BJ (cell line): Measurements from ENCODE around the gene ZNF423. TPM values are rescaled to one million over a fixed set of nuclear protein-coding genes. Genes with fewer than 3 reads are reported as not detected.

Source experiments
- CTCF ChIA-PET: fragments of 350-600 bp; formaldehyde crosslinking; extraction: SDS; loops from one replicate; lab custom pipeline; 2021; ENCODE audit warnings: antibody characterized with exemption, inconsistent platforms; lab: Yijun Ruan, JAX
- POLR2A ChIA-PET: fragments of 300-600 bp; sonication (Branson Sonifier 250); formaldehyde crosslinking; extraction: SDS; loops from one replicate; lab custom pipeline; 2021; ENCODE audit warnings: antibody characterized with exemption; lab: Charles Lee
- DNase-seq: peaks from one replicate; pipeline ENCODE4 v3.0.0-alpha.2; 2011; ENCODE audit warnings: low read depth
- H3K27me3 ChIP-seq: 2 replicates; pipeline ENCODE4 v1.6.0; 2011; ENCODE audit warnings: low read length; ENCODE audit not compliant: control insufficient read depth, insufficient read depth
- H3K36me3 ChIP-seq: 2 replicates; pipeline ENCODE4 v1.5.1; 2011; ENCODE audit warnings: low read length; ENCODE audit not compliant: control insufficient read depth, insufficient read depth
- H3K4me3 ChIP-seq: 2 replicates; pipeline ENCODE4 v1.5.1; 2011; ENCODE audit warnings: low read depth, mild to moderate bottlenecking, control low read depth, low read length
- polyA plus RNA-seq: library from polyadenylated mRNA; depleted of rRNA; stranded (reverse); fragments of >200 nt; gene quantifications from 2 replicates; pipeline ENCODE4 v1.2.3, GENCODE V29; 2011
- TF ChIP-seq, protein P1 (sequence below): IDR thresholded peaks from 2 replicates; pipeline ENCODE4 v1.5.1; 2011; ENCODE audit warnings: low read depth, mild to moderate bottlenecking, control low read depth, inconsistent platforms, low read length, moderate library complexity; ENCODE audit not compliant: insufficient read depth

The ZNF423 gene
- polyA plus RNA-seq, 1 experiment = 0.22 TPM

DNA sequence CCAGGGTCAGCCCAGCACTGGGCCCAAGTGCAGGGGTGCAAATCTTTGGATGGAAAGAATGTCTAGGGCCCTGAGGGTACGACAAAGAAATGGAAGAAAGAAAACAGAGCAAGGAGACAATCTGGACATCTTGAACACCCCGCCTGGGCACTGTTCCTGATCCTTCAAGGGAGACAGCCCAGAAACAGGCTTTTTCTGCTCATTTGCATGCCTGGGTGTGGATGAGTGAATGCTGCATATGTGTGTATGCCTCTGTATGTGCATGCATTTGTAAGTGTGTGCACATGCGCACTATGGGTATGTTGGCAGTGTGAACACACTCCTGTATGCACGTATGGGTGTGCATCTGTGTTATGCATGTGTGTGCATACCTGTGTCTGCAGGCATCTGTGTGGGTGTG, 79.2 kb downstream of the ZNF423 start:
- Histone ChIP-seq H3K4me3 (no peak overlapping the region), H3K36me3 (no peaks in the 10 kb centered on the region), H3K27me3 (no peaks in the 10 kb centered on the region)
- DNase-seq = no peak
- POLR2A ChIA-PET = no interaction called here
- TF ChIP-seq, protein P1, sequence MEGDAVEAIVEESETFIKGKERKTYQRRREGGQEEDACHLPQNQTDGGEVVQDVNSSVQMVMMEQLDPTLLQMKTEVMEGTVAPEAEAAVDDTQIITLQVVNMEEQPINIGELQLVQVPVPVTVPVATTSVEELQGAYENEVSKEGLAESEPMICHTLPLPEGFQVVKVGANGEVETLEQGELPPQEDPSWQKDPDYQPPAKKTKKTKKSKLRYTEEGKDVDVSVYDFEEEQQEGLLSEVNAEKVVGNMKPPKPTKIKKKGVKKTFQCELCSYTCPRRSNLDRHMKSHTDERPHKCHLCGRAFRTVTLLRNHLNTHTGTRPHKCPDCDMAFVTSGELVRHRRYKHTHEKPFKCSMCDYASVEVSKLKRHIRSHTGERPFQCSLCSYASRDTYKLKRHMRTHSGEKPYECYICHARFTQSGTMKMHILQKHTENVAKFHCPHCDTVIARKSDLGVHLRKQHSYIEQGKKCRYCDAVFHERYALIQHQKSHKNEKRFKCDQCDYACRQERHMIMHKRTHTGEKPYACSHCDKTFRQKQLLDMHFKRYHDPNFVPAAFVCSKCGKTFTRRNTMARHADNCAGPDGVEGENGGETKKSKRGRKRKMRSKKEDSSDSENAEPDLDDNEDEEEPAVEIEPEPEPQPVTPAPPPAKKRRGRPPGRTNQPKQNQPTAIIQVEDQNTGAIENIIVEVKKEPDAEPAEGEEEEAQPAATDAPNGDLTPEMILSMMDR = no peak
- CTCF ChIA-PET = no interaction called here

DNA sequence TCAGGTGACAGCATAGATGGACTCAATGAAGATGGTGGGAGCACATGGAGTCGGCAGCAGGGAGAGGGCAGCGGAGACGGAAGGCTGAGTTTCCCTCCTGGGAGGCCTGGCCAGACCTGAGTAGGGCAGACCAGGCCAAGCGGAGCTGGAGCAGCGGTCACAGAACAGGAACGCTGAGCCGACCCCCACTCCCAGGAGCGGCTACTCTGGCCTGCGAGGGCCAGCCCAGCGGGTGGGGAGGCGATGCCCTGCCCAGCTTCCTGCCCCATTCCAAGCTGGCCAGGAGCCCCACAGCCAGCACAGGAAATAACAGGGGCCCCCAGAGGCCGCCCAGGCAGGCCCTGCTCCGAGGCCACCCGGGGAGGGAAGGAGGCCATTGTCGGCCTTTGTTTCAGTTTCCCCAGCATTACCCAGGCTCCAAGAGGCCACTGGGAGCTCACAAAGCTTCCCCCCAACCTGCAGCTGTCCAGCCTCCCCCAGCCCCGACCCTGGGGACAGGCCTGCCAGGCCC, 79.8 kb downstream of the ZNF423 start:
- ChIA-PET POLR2A (no interaction called here), CTCF (no interaction called here)
- H3K27me3 ChIP-seq = no peaks in the 10 kb centered on the region
- H3K4me3 ChIP-seq = no peak overlapping the region
- no peak for DNase-seq
- no peaks in the 10 kb centered on the region for H3K36me3 ChIP-seq
- TF ChIP-seq, protein P1 = no peak

DNA sequence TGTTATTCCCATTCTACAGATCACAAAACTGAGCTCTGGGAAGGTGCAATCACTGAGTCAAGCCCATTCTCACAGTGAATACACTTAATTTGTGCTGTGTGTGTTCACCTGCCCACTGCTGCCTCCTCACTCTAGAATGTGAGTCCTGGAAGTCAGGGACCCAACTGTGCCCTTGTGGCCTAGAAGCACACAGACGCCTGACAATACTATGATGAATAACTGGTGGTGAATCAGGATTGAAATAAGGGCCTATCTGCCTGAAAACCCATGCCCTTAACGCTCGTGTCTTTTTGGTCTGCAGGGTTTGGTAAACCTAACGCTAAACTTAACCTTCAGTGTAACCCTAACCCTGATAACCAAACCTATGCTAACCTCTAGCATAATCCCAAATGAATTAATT, 80.3 kb downstream of the ZNF423 start:
- H3K4me3 ChIP-seq = no peak overlapping the region
- ChIA-PET CTCF (interaction anchor here (1.4 kb wide), 1 partner anchor 18 kb away, joined by 3 read pairs; no protein-coding TSS in a partner anchor), POLR2A (no interaction called here)
- H3K36me3 ChIP-seq = no peaks in the 10 kb centered on the region
- TF ChIP-seq, protein P1 = no peak
- DNase-seq = no peak
- H3K27me3 ChIP-seq = no peaks in the 10 kb centered on the region

DNA sequence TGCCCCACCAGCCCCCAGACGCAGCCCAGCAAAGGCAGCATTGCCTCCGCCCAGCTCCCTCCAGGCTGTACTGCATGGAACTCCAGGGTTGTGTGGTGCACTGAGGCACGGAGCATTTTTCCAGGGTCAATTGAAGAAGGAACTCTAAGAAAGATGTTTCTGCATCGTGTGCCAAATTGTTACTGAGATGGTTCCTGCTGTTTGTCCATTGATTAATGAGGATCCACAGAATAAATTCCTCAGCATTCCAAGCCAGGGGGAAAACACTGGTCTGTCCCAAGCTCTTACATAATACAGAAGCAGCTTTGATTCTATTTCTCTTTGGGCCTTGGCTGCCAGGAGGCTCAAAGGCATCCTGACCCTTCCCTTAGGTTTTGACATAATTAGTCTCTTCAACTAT, 80.9 kb downstream of the ZNF423 start:
- TF ChIP-seq, protein P1 = no peak
- Histone ChIP-seq H3K4me3 (no peak overlapping the region), H3K36me3 (no peaks in the 10 kb centered on the region), H3K27me3 (no peaks in the 10 kb centered on the region)
- ChIA-PET POLR2A (no interaction called here), CTCF (interaction anchor here (1.4 kb wide), 1 partner anchor 18 kb away, joined by 3 read pairs; no protein-coding TSS in a partner anchor)
- DNase-seq = no peak

DNA sequence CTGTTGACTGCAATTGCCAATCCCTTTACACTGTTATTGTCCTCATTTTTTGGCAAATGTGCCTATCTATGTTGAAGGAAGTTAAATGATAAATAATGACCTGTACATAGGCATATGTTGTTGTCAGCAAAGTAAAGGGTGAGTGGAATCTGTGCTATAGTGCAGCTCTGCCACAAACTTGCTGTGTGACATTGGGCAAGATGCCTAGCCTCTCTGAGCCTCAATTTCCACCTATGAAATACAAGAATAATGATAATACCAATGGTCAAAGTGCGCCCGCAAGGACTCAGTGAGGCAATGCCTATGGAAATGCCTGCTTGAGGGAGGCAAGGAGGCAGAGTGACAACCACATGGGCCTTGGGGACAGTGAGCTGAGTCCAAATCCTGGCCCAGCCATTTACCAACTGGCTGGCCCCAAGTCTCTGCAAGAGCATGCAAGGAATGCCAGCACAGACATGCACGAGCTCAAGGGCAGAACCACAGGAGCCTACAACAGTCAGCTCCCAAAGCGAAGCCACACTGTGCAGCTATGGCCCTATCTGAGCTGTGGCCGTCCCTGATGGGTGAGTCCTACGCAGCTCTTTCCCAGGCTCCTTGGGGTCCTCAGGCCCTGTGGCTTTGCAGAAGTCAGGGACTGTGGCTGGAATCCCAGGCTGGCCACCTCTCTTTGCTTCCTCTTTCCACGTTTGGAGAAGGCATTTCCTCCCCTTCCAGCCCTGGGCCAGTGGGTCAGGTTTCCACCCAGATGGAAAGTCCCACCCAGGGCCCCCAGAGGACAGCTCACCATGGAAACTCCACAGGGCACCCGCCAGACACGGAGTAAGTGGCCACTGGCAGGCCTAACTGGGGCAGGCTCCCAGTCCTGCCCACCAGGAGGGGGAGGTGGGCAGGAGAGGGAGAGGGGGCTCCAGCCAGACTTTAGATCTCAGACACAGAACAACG, 82.1 kb downstream of the ZNF423 start:
- DNase-seq = no peak
- TF ChIP-seq, protein P1 = no peak
- Histone ChIP-seq H3K27me3 (no peaks in the 10 kb centered on the region), H3K4me3 (no peak overlapping the region), H3K36me3 (no peaks in the 10 kb centered on the region)
- ChIA-PET POLR2A (no interaction called here), CTCF (interaction anchor here (1.4 kb wide), 1 partner anchor 16 kb away, joined by 3 read pairs; no protein-coding TSS in a partner anchor)
